Stimulated activated CD4-positive, alpha-beta T cell treated with anti-CD3 and anti-CD28 coated beads, TNF-alpha, amount 100 ng/mL, for 1 hour (primary cell): ENCODE results near the gene ATE1.
"Not testable (repeated sequence)": the region's sequence is repeated elsewhere in the genome, so short reads cannot be mapped to it uniquely, and the experiment has no call there.

Experiments used
- DNase-seq, 3 donors: peaks; one replicate each; pipeline ENCODE4 v3.0.0-alpha.2; 2020; ENCODE audit warnings: low read depth in 3 of 3, low spot score in 1 of 3

ATE1 gene

GRCh38 chr10:121930268-121931085, 2.6 kb upstream of the ATE1 start:
- DNase-seq, result not testable (repeated sequence)

- not testable (repeated sequence) for DNase-seq
Measured at GRCh38 chr10:121929585-121930267, 1.9 kb upstream of the ATE1 start.

GRCh38 chr10:121928528-121928884, 675 bp upstream of the ATE1 start:
- DNase-seq, result no peak

GRCh38 chr10:121927318-121927840, 452 bp downstream of the ATE1 start:
- DNase-seq, result peak in 2 of 3 donors; percentile 3 to 5

- no peak for DNase-seq
Measured at GRCh38 chr10:121926671-121927317, 1.0 kb downstream of the ATE1 start.

- DNase-seq, result no peak
Measured at GRCh38 chr10:121926157-121926556, 1.7 kb downstream of the ATE1 start.

GRCh38 chr10:121921238-121921931, 6.4 kb downstream of the ATE1 start:
- DNase-seq, result no peak

GRCh38 chr10:121919666-121920065, 8.2 kb downstream of the ATE1 start:
- DNase-seq, result no peak

- DNase-seq, result not testable (repeated sequence)
Measured at GRCh38 chr10:121918800-121919199, 9.0 kb downstream of the ATE1 start.

- no peak for DNase-seq
Measured at GRCh38 chr10:121914661-121915060, 13.2 kb downstream of the ATE1 start.

GRCh38 chr10:121911421-121911697, 16.5 kb downstream of the ATE1 start:
- DNase-seq, result no peak

- DNase-seq, result no peak
Measured at GRCh38 chr10:121910673-121911420, 17.0 kb downstream of the ATE1 start.

- DNase-seq, result no peak
Measured at GRCh38 chr10:121904888-121905287, 22.9 kb downstream of the ATE1 start.

GRCh38 chr10:121900443-121901174, 27.2 kb downstream of the ATE1 start:
- DNase-seq, result no peak

GRCh38 chr10:121899727-121900126, 28.1 kb downstream of the ATE1 start:
- no peak for DNase-seq

GRCh38 chr10:121891103-121891502, 36.7 kb downstream of the ATE1 start:
- no peak for DNase-seq

GRCh38 chr10:121889212-121889611, 38.6 kb downstream of the ATE1 start:
- no peak for DNase-seq

- DNase-seq, result peak in 1 of 3 donors; percentile 27
Measured at GRCh38 chr10:121886997-121887622, 40.7 kb downstream of the ATE1 start.

- DNase-seq, result no peak
Measured at GRCh38 chr10:121886181-121886580, 41.6 kb downstream of the ATE1 start.

GRCh38 chr10:121880895-121881294, 46.9 kb downstream of the ATE1 start:
- DNase-seq, result no peak
